Uterus (tissue), 2 donors: Measurements from ENCODE around the gene RNH1.

Experiments
- POLR2A ChIP-seq, 2 donors: fragments of 450-650 bp; IDR thresholded peaks; one replicate each; pipeline ENCODE4 v1.6.1; 2016; ENCODE audit warnings: antibody characterized with exemption in 2 of 2, mild to moderate bottlenecking in 1 of 2, moderate library complexity in 1 of 2
- TF ChIP-seq, protein P1 (sequence below), 4 experiments: fragments of 200-600 bp in 2 of 4; fragments of 450-650 bp in 2 of 4; sonication (generic) in 2 of 4; IDR thresholded peaks; one replicate each; pipeline ENCODE4 v1.5.1; 2016 to 2019; ENCODE audit warnings: antibody characterized with exemption in 4 of 4, mild to moderate bottlenecking in 2 of 4, moderate library complexity in 1 of 4

DNA sequence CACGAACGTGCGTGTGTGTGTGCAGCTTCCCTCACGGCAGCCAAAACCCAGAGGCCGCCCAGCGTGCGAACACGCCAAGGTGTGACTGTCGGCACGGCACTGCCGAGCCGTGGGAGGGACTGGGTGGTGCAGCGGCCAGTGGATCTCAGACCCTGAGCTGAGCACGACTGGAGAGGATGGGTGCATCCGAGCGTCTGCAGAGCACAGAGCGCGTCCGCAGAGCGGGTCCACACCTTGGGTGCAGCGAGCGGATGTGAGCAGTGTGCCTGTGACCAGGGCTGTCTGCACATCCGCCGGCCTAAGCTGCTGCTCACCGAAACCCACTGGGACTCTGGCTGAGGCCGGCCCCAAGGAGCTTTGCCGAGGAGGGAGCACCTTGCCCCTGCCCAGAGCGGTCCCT, 34.2 kb downstream of the RNH1 start:
- TF ChIP-seq, protein P1, sequence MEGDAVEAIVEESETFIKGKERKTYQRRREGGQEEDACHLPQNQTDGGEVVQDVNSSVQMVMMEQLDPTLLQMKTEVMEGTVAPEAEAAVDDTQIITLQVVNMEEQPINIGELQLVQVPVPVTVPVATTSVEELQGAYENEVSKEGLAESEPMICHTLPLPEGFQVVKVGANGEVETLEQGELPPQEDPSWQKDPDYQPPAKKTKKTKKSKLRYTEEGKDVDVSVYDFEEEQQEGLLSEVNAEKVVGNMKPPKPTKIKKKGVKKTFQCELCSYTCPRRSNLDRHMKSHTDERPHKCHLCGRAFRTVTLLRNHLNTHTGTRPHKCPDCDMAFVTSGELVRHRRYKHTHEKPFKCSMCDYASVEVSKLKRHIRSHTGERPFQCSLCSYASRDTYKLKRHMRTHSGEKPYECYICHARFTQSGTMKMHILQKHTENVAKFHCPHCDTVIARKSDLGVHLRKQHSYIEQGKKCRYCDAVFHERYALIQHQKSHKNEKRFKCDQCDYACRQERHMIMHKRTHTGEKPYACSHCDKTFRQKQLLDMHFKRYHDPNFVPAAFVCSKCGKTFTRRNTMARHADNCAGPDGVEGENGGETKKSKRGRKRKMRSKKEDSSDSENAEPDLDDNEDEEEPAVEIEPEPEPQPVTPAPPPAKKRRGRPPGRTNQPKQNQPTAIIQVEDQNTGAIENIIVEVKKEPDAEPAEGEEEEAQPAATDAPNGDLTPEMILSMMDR (IDR thresholded peaks at IDR 0.05) = no peak
- TF ChIP-seq POLR2A (IDR thresholded peaks at IDR 0.05) = no peak
